A673 (cell line): Measurements from ENCODE around the gene ATP5F1D. TPM values are rescaled to one million over a fixed set of nuclear protein-coding genes. Genes with fewer than 3 reads are reported as not detected.

Experiments used
- BruUV-seq: library from RNA; stranded (reverse); fragments of 400-500 nt; replicated peaks from 2 replicates; lab custom pipeline; 2021; lab: Mats Ljungman, UMichigan
- CTCF ChIA-PET: fragments of 300-600 bp; sonication (Branson Sonifier 250); formaldehyde crosslinking; loops from one replicate; lab custom pipeline; 2022; ENCODE audit warnings: antibody characterized with exemption; lab: Charles Lee
- POLR2A ChIA-PET: fragments of 300-600 bp; sonication (Branson Sonifier 250); formaldehyde crosslinking; loops from one replicate; lab custom pipeline; 2022; ENCODE audit warnings: antibody characterized with exemption; ENCODE audit not compliant: low non-redundant PET; lab: Charles Lee
- DNase-seq: peaks from one replicate; pipeline ENCODE4 v3.0.0-alpha.2; 2015; ENCODE audit warnings: low spot score
- H3K27ac ChIP-seq: fragments of 200-600 bp; sonication (generic); 2 replicates; pipeline ENCODE4 v1.5.1; 2016; ENCODE audit warnings: mixed run types, low read depth, mild to moderate bottlenecking, mixed read lengths, antibody characterized with exemption, low read length; ENCODE audit not compliant: poor library complexity, severe bottlenecking
- H3K27me3 ChIP-seq: fragments of 200-600 bp; sonication (generic); replicated peaks from 2 replicates; pipeline ENCODE4 v1.6.1; 2017; ENCODE audit warnings: mixed run types, low read depth, mild to moderate bottlenecking, mixed read lengths, antibody characterized with exemption, low read length; ENCODE audit not compliant: insufficient read depth, poor library complexity
- H3K36me3 ChIP-seq: fragments of 200-600 bp; sonication (generic); 2 replicates; pipeline ENCODE4 v1.6.1; 2016; ENCODE audit warnings: mixed run types, mild to moderate bottlenecking, mixed read lengths, antibody characterized with exemption, low read length; ENCODE audit not compliant: insufficient read depth, poor library complexity, severe bottlenecking
- H3K4me1 ChIP-seq: fragments of 200-600 bp; sonication (generic); 2 replicates; pipeline ENCODE4 v1.6.1; 2017; ENCODE audit warnings: mixed run types, mild to moderate bottlenecking, mixed read lengths, antibody characterized with exemption, low read length; ENCODE audit not compliant: insufficient read depth, poor library complexity, severe bottlenecking
- H3K4me3 ChIP-seq: fragments of 200-600 bp; sonication (generic); 2 replicates; pipeline ENCODE4 v1.5.1; 2016; ENCODE audit warnings: low read depth, mixed run types, mild to moderate bottlenecking, mixed read lengths, low read length; ENCODE audit not compliant: poor library complexity, severe bottlenecking
- H3K9me3 ChIP-seq: fragments of 200-600 bp; sonication (generic); 2 replicates; pipeline ENCODE4 v1.6.1; 2016; ENCODE audit warnings: mixed run types, low read depth, mild to moderate bottlenecking, mixed read lengths, antibody characterized with exemption, low read length; ENCODE audit not compliant: poor library complexity, severe bottlenecking
- EZH2 ChIP-seq: fragments of 200-600 bp; sonication (generic); IDR thresholded peaks from 2 replicates; pipeline ENCODE4 v1.6.1; 2017; ENCODE audit warnings: borderline replicate concordance, low read depth, mild to moderate bottlenecking, mixed read lengths, antibody characterized with exemption, low read length; ENCODE audit not compliant: poor library complexity, severe bottlenecking
- intact Hi-C: fragments of 100-400 bp; cut with micrococcal nuclease; formaldehyde crosslinking; loops from one replicate; pipeline ENCODE4 v1.10.0; 2022; ENCODE audit not compliant: unreplicated experiment
- total RNA-seq: library from RNA; stranded (reverse); gene quantifications from 2 replicates; pipeline ENCODE4 v1.2.3, GENCODE V29; 2021
- TF ChIP-seq, protein P1 (sequence below): fragments of 300-800, 200-600 bp; sonication (generic); conservative IDR thresholded peaks from 2 replicates; pipeline ENCODE4 v1.5.1; 2017; ENCODE audit warnings: low read depth, mild to moderate bottlenecking, antibody characterized with exemption, low read length, moderate library complexity, mixed read lengths

The ATP5F1D gene
- total RNA-seq, 1 experiment from 2014 or later, result 237 TPM

DNA sequence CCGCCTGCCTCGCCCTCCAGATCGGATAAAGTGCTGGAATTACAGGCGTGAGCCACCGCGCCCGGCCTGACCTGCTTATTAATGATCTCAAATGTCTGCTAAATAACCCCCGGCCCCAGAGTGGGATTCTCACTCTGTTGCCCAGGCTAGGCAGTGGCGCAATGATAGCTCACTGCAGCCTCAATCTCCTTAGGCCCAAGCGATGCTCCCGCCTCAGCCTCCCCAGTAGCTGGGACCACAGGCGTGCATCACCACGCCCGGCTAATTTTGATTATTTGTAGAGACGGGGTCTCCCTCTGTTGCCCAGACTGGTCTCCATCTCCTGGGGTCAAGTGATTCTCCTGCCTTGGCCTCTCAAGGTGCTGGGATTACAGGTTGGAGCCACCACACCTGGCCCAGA, 626 bp upstream of the ATP5F1D start:
- no peak for DNase-seq
- peak overlapping the region; percentile 98 for H3K4me3 ChIP-seq
- ChIA-PET POLR2A (no interaction called here), CTCF (interaction anchor here (0.5 to 1.0 kb wide), 4 partner anchors 12 to 710 kb away, joined by 3 to 5 read pairs (median 4); no protein-coding TSS in a partner anchor)
- TF ChIP-seq EZH2, result no peak
- TF ChIP-seq, protein P1, sequence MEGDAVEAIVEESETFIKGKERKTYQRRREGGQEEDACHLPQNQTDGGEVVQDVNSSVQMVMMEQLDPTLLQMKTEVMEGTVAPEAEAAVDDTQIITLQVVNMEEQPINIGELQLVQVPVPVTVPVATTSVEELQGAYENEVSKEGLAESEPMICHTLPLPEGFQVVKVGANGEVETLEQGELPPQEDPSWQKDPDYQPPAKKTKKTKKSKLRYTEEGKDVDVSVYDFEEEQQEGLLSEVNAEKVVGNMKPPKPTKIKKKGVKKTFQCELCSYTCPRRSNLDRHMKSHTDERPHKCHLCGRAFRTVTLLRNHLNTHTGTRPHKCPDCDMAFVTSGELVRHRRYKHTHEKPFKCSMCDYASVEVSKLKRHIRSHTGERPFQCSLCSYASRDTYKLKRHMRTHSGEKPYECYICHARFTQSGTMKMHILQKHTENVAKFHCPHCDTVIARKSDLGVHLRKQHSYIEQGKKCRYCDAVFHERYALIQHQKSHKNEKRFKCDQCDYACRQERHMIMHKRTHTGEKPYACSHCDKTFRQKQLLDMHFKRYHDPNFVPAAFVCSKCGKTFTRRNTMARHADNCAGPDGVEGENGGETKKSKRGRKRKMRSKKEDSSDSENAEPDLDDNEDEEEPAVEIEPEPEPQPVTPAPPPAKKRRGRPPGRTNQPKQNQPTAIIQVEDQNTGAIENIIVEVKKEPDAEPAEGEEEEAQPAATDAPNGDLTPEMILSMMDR, result no peak
- peaks cover 7% of the 10 kb centered on the region for H3K36me3 ChIP-seq
- no peaks in the 10 kb centered on the region for H3K27me3 ChIP-seq
- H3K9me3 ChIP-seq, result no peaks in the 10 kb centered on the region
- H3K27ac ChIP-seq, result peak overlapping the region; percentile 95
- H3K4me1 ChIP-seq, result peaks cover 55% of the 10 kb centered on the region
- intact Hi-C loops, result loop anchor here (2.0 to 10.0 kb wide), 4 partner anchors 216 to 376 kb away; partner anchors contain the start of genes CNN2, RNU6-2, TMEM259 and WDR18
- BruUV-seq, result no TSS peak

DNA sequence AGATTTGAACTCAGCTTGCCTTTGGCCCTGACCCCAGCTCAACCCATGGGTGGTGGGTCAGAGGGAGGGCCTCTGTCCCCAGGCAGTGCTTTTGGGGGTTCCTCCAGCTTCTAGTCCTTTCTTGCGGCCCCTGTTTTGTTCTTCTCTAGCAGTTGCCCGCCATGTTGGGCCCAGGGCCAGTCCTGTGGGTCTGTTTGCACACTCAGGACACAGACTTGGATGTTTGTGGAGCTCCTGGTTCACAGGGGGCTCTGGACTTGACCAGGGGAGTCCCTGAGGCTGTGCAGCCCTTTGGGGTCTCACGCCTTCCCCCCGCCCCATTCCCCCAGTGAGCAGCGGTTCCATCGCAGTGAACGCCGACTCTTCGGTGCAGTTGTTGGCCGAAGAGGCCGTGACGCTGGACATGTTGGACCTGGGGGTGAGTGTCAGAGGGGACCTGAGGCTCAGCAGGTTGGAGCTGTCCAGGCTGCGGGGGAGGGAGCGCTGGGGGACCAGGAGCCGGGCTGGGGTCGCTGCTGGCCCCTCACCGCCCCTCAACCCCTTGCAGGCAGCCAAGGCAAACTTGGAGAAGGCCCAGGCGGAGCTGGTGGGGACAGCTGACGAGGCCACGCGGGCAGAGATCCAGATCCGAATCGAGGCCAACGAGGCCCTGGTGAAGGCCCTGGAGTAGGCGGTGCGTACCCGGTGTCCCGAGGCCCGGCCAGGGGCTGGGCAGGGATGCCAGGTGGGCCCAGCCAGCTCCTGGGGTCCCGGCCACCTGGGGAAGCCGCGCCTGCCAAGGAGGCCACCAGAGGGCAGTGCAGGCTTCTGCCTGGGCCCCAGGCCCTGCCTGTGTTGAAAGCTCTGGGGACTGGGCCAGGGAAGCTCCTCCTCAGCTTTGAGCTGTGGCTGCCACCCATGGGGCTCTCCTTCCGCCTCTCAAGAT, 2.5 kb downstream of the ATP5F1D start:
- Histone ChIP-seq H3K27ac (peak overlapping the region; percentile 95), H3K4me1 (peaks cover 39% of the 10 kb centered on the region), H3K4me3 (peak overlapping the region; percentile 11), H3K27me3 (no peaks in the 10 kb centered on the region), H3K36me3 (peaks cover 7% of the 10 kb centered on the region), H3K9me3 (no peaks in the 10 kb centered on the region)
- BruUV-seq, result TSS peak; percentile 24
- DNase-seq, result peak; percentile 94
- CTCF ChIA-PET, result interaction anchor here (0.5 to 1.8 kb wide), 21 partner anchors 9 to 388 kb away, joined by 3 to 149 read pairs (median 4); partner anchors contain the start of genes CIRBP, FAM174C and WDR18
- POLR2A ChIA-PET, result interaction anchor here (0.6 to 2.3 kb wide), 4 partner anchors 9 to 25 kb away, joined by 3 to 36 read pairs (median 9); partner anchors contain the start of gene CIRBP
- intact Hi-C loops, result loop anchor here (5.0 to 10.0 kb wide), 3 partner anchors 219 to 379 kb away; partner anchors contain the start of genes CNN2, RNU6-2 and TMEM259
- no peak for TF ChIP-seq EZH2
- TF ChIP-seq, protein P1, result peak; percentile 97

DNA sequence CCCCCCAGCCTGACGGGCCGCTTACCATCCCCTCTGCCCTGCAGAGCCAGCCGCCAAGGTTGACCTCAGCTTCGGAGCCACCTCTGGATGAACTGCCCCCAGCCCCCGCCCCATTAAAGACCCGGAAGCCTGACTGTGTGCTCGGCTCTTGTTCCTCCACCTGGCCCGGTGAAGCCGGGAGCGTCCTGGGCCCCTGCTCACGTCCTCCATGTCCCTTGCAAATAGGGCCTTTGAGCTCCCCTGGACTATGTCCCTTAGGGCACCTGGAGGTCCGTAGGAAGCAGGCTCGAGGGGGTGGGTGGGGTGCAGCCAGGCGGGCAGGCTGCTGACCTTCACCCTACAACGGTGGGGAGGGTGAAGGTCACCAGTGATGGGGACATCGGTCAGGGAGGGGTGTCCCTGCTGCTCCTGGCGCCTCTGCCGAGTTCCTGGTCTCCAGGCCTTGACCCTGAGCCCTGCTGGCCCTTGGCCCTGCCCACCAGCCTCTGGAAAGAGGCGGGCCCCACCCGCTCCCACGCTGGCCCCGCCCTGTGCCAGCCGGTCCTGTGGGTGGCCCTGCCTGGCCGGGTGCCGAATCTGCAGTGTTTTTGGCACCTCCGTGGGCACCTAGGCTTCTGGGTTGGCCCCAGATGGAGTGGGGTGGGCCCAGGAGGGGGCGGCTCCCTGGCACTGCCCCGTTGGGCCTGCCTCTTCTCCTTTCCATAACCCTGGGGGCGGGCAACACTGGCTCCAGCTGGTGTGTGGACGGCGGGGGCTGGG, 3.3 kb downstream of the ATP5F1D start:
- POLR2A ChIA-PET, result interaction anchor here (0.6 to 2.3 kb wide), 4 partner anchors 8 to 24 kb away, joined by 3 to 36 read pairs (median 9); partner anchors contain the start of gene CIRBP
- Histone ChIP-seq H3K27ac (peak overlapping the region; percentile 77), H3K36me3 (peaks cover 7% of the 10 kb centered on the region), H3K4me1 (peaks cover 33% of the 10 kb centered on the region), H3K4me3 (peak overlapping the region; percentile 11), H3K9me3 (no peaks in the 10 kb centered on the region), H3K27me3 (no peaks in the 10 kb centered on the region)
- intact Hi-C loops, result loop anchor here (5.0 to 10.0 kb wide), 3 partner anchors 220 to 380 kb away; partner anchors contain the start of genes CNN2, RNU6-2 and TMEM259
- no peak for TF ChIP-seq EZH2
- TF ChIP-seq, protein P1, result no peak
- BruUV-seq, result no TSS peak
- DNase-seq, result no peak
- CTCF ChIA-PET, result interaction anchor here (0.5 to 1.8 kb wide), 21 partner anchors 8 to 389 kb away, joined by 3 to 149 read pairs (median 4); partner anchors contain the start of genes CIRBP, FAM174C and WDR18
